ENCODE measurements around the gene GZF1.

DNA sequence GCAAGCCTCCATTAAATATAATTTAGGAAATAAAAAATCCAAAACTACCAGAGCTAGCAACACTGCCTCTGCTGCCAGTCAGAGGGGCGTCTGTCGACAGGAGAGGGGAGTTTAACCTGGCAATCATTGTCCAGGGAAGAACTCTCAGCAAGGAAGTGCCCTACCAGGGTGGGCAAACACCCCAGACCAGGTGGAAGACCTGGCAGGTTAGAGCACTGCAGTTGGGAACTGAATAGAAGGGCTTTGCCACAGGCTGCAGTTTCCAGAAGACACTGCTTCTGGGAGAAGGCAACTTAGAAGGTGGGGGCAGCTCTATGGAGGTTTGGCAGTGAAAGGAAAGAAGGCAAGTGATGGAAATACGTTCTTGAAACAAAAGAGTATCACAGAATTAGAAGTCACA lies 47.8 kb downstream of the GZF1 start:
- TF ChIP-seq, protein P1, sequence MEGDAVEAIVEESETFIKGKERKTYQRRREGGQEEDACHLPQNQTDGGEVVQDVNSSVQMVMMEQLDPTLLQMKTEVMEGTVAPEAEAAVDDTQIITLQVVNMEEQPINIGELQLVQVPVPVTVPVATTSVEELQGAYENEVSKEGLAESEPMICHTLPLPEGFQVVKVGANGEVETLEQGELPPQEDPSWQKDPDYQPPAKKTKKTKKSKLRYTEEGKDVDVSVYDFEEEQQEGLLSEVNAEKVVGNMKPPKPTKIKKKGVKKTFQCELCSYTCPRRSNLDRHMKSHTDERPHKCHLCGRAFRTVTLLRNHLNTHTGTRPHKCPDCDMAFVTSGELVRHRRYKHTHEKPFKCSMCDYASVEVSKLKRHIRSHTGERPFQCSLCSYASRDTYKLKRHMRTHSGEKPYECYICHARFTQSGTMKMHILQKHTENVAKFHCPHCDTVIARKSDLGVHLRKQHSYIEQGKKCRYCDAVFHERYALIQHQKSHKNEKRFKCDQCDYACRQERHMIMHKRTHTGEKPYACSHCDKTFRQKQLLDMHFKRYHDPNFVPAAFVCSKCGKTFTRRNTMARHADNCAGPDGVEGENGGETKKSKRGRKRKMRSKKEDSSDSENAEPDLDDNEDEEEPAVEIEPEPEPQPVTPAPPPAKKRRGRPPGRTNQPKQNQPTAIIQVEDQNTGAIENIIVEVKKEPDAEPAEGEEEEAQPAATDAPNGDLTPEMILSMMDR (IDR thresholded peaks at IDR 0.05; ENCODE audit: low read depth, low read length, missing input control), result no peak
- TF ChIP-seq, protein P2, sequence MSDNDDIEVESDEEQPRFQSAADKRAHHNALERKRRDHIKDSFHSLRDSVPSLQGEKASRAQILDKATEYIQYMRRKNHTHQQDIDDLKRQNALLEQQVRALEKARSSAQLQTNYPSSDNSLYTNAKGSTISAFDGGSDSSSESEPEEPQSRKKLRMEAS (IDR thresholded peaks at IDR 0.05), result no peak
- TF ChIP-seq RAD21 (IDR thresholded peaks at IDR 0.05) (no peak), TAF1 (conservative IDR thresholded peaks at IDR 0.05) (no peak), RXRA (IDR thresholded peaks at IDR 0.05) (no peak)
- TF ChIP-seq, protein P3, sequence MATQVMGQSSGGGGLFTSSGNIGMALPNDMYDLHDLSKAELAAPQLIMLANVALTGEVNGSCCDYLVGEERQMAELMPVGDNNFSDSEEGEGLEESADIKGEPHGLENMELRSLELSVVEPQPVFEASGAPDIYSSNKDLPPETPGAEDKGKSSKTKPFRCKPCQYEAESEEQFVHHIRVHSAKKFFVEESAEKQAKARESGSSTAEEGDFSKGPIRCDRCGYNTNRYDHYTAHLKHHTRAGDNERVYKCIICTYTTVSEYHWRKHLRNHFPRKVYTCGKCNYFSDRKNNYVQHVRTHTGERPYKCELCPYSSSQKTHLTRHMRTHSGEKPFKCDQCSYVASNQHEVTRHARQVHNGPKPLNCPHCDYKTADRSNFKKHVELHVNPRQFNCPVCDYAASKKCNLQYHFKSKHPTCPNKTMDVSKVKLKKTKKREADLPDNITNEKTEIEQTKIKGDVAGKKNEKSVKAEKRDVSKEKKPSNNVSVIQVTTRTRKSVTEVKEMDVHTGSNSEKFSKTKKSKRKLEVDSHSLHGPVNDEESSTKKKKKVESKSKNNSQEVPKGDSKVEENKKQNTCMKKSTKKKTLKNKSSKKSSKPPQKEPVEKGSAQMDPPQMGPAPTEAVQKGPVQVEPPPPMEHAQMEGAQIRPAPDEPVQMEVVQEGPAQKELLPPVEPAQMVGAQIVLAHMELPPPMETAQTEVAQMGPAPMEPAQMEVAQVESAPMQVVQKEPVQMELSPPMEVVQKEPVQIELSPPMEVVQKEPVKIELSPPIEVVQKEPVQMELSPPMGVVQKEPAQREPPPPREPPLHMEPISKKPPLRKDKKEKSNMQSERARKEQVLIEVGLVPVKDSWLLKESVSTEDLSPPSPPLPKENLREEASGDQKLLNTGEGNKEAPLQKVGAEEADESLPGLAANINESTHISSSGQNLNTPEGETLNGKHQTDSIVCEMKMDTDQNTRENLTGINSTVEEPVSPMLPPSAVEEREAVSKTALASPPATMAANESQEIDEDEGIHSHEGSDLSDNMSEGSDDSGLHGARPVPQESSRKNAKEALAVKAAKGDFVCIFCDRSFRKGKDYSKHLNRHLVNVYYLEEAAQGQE (IDR thresholded peaks at IDR 0.05), result no peak

Data from liver (tissue), 3 donors.